A549 (cell line): Measurements from ENCODE around the gene PRKRIP1. TPM values are rescaled to one million over a fixed set of nuclear protein-coding genes. Genes with fewer than 3 reads are reported as not detected.

Experiments
- ATAC-seq, 2 experiments: fragments of 200-7000 bp in 1 of 2; fragments of >200 bp in 1 of 2; cut with Nextera tagmentation in 1 of 2; cut with Tn5 transposase in 1 of 2; 3 replicates each; pipeline versions ENCODE4 v1.8.0 to v1.9.1; 2018 to 2020; ENCODE audit warnings: mild to moderate bottlenecking in 1 of 2, moderate library complexity in 1 of 2
- CTCF ChIA-PET: fragments of 300-600 bp; sonication (Branson Sonifier 250); formaldehyde crosslinking; extraction: SDS; loops from one replicate; lab custom pipeline; 2021; ENCODE audit warnings: antibody characterized with exemption, inconsistent platforms; lab: Yijun Ruan, JAX
- POLR2A ChIA-PET: fragments of 350-600 bp; formaldehyde crosslinking; extraction: SDS; loops from one replicate; lab custom pipeline; 2021; ENCODE audit warnings: antibody characterized with exemption, inconsistent platforms; lab: Yijun Ruan, JAX
- DNase-seq, 2 experiments: peaks; one replicate each; pipeline versions ENCODE4 v3.0.0 to v3.0.0-alpha.2; 2011 to 2016; ENCODE audit warnings: low read depth in 1 of 2, low spot score in 1 of 2
- FAIRE-seq: peaks from 2 replicates; lab custom pipeline; 2011; peaks lifted over from hg19 to GRCh38; lab: Jason Lieb, UNC
- H3K27ac ChIP-seq, 2 experiments: fragments of >200 bp; sonication (Bioruptor Twin); formaldehyde crosslinking; 3 replicates each; pipeline ENCODE4 v1.5.1; 2016 to 2017
- H3K4me1 ChIP-seq: fragments of >200 bp; sonication (Bioruptor Twin); formaldehyde crosslinking; 3 replicates; pipeline ENCODE4 v1.6.1; 2016
- H3K4me2 ChIP-seq: fragments of >200 bp; sonication (Bioruptor Twin); formaldehyde crosslinking; 3 replicates; pipeline ENCODE4 v1.6.1; 2016
- H3K4me3 ChIP-seq: fragments of >200 bp; sonication (Bioruptor Twin); formaldehyde crosslinking; 3 replicates; pipeline ENCODE4 v1.5.1; 2016
- H3K9me3 ChIP-seq: fragments of >200 bp; sonication (Bioruptor Twin); formaldehyde crosslinking; 3 replicates; pipeline ENCODE4 v1.6.1; 2016
- BCL3 ChIP-seq: fragments of >200 bp; sonication (Bioruptor Twin); formaldehyde crosslinking; IDR thresholded peaks from 3 replicates; pipeline ENCODE4 v1.6.1; 2016
- CEBPB ChIP-seq, 2 experiments: fragments of >200 bp in 1 of 2; sonication (Bioruptor Twin) in 1 of 2; formaldehyde crosslinking in 1 of 2; IDR thresholded peaks; 2 replicates each; pipeline ENCODE4 v1.6.1; 2012 to 2016
- CHD2 ChIP-seq: fragments of 150-350 bp; IDR thresholded peaks from 2 replicates; pipeline ENCODE4 v1.6.1; 2014; ENCODE audit warnings: low read length; ENCODE audit not compliant: partially characterized antibody
- CHD4 ChIP-seq: fragments of 200-600 bp; sonication (generic); IDR thresholded peaks from 2 replicates; pipeline ENCODE4 v1.6.1; 2016; ENCODE audit warnings: antibody characterized with exemption, mild to moderate bottlenecking, borderline replicate concordance
- ELK1 ChIP-seq: fragments of 150-350 bp; IDR thresholded peaks from 2 replicates; pipeline ENCODE4 v1.6.1; 2014; ENCODE audit warnings: low read depth, mild to moderate bottlenecking, low read length
- EP300 ChIP-seq, 2 experiments: fragments of >200 bp; sonication (Bioruptor Twin); formaldehyde crosslinking; IDR thresholded peaks; 2 replicates in 1 of 2; 3 replicates in 1 of 2; pipeline ENCODE4 v1.6.1; 2016 to 2017
- ESRRA ChIP-seq: fragments of 150-350 bp; IDR thresholded peaks from 2 replicates; pipeline ENCODE4 v1.6.1; 2014; ENCODE audit warnings: mild to moderate bottlenecking, low read length, borderline replicate concordance
- GATA3 ChIP-seq: IDR thresholded peaks from 2 replicates; pipeline ENCODE4 v1.6.1; 2012; ENCODE audit warnings: borderline replicate concordance
- HES2 ChIP-seq: fragments of >200 bp; sonication (Bioruptor Twin); formaldehyde crosslinking; IDR thresholded peaks from 2 replicates; pipeline ENCODE4 v1.6.1; 2016
- HOXB5 ChIP-seq: fragments of 250-450 bp; sonication (Bioruptor Pico); IDR thresholded peaks from 2 replicates; pipeline ENCODE4 v1.5.0; 2020; ENCODE audit warnings: mild to moderate bottlenecking, moderate library complexity
- NFE2L2 ChIP-seq: fragments of 150-350 bp; conservative IDR thresholded peaks from 2 replicates; pipeline ENCODE4 v1.6.1; 2014; ENCODE audit warnings: low read length
- NPAS2 ChIP-seq: fragments of 250-450 bp; sonication (Bioruptor Pico); IDR thresholded peaks from 2 replicates; pipeline ENCODE4 v1.8.0; 2022; ENCODE audit warnings: mild to moderate bottlenecking, moderate library complexity, borderline replicate concordance
- PHF8 ChIP-seq: fragments of 200-600 bp; sonication (generic); IDR thresholded peaks from 2 replicates; pipeline ENCODE4 v1.6.1; 2016; ENCODE audit warnings: low read depth, mild to moderate bottlenecking, antibody characterized with exemption, moderate library complexity, borderline replicate concordance
- POLR2A ChIP-seq: IDR thresholded peaks from 2 replicates; pipeline ENCODE4 v1.6.1; 2012; ENCODE audit warnings: mild to moderate bottlenecking, low read length
- REST ChIP-seq: fragments of 200-600 bp; sonication (generic); IDR thresholded peaks from 2 replicates; pipeline ENCODE4 v1.6.1; 2016; ENCODE audit warnings: antibody characterized with exemption, mild to moderate bottlenecking, moderate library complexity
- RFX5 ChIP-seq: fragments of 450-650 bp; IDR thresholded peaks from 2 replicates; pipeline ENCODE4 v1.7.1; 2014; ENCODE audit warnings: antibody characterized with exemption, mild to moderate bottlenecking, moderate library complexity
- RNF2 ChIP-seq: fragments of 200-600 bp; sonication (generic); IDR thresholded peaks from 2 replicates; pipeline ENCODE4 v1.6.1; 2016; ENCODE audit warnings: low read depth, mild to moderate bottlenecking, antibody characterized with exemption, moderate library complexity, borderline replicate concordance
- SMC3 ChIP-seq: fragments of >200 bp; sonication (Bioruptor Twin); formaldehyde crosslinking; IDR thresholded peaks from 3 replicates; pipeline ENCODE4 v1.6.1; 2018; ENCODE audit warnings: inconsistent platforms
- TFCP2L1 ChIP-seq: fragments of 250-450 bp; sonication (Bioruptor Pico); IDR thresholded peaks from 2 replicates; pipeline ENCODE4 v1.5.0; 2021; ENCODE audit warnings: mild to moderate bottlenecking
- USF2 ChIP-seq: fragments of 450-650 bp; IDR thresholded peaks from 2 replicates; pipeline ENCODE4 v1.6.1; 2014; ENCODE audit warnings: antibody characterized with exemption
- ZC3H11A ChIP-seq: fragments of 450-650 bp; IDR thresholded peaks from 2 replicates; pipeline ENCODE4 v1.6.1; 2014; ENCODE audit warnings: antibody characterized with exemption, mild to moderate bottlenecking
- WGBS: methylation state at CpG from one replicate; pipeline ENCODE4 v1.1.6; 2017; ENCODE audit errors: missing lambda C conversion rate; 5-methylcytosine and 5-hydroxymethylcytosine counted together
- polyA plus RNA-seq, 4 experiments: library from polyadenylated mRNA; depleted of rRNA in 3 of 4; stranded (reverse); fragments of >200 nt; fragmentation: RNase III in 1 of 4; extraction: RNeasy Plus Mini Kit Qiagen cat#74134 plus additional on column Dnase treatment in 1 of 4; gene quantifications; 2 replicates in 3 of 4; 3 replicates in 1 of 4; pipeline ENCODE4 v1.2.3, GENCODE V29; 2011 to 2017

Gene PRKRIP1
- polyA plus RNA-seq, 2 of the 4 experiments (the other 2 are of a cell fraction) = 15.4 to 24.1 TPM

GRCh38 chr7:102468478-102469350 lies 72.6 kb downstream of the PRKRIP1 start (continued):
- no peak for TF ChIP-seq REST
- no peak for TF ChIP-seq USF2

- ChIA-PET CTCF (no interaction called here), POLR2A (no interaction called here)
- FAIRE-seq = no peak
- TF ChIP-seq CHD4 (no peak), RFX5 (no peak), ZC3H11A (no peak), CHD2 (no peak), GATA3 (no peak), ELK1 (no peak), NPAS2 (no peak), POLR2A (no peak), ESRRA (no peak), PHF8 (no peak), CEBPB (IDR thresholded peaks at IDR 0.05) (no peak), NFE2L2 (no peak), RNF2 (no peak), BCL3 (no peak), SMC3 (no peak), TFCP2L1 (CRISPR knock-in tag) (no peak), HES2 (no peak), EP300 (IDR thresholded peaks at IDR 0.05) (no peak), HOXB5 (CRISPR knock-in tag) (no peak), REST (no peak)
- Histone ChIP-seq H3K9me3 (no peaks in the 10 kb centered on the region), H3K4me2 (no peak overlapping the region), H3K4me3 (no peak overlapping the region), H3K27ac (no peak overlapping the region), H3K4me1 (0 out of 3 replicates have a peak, but pooled peaks cover 4% of the 10 kb centered on the region)
- WGBS = 90% methylated on average over 14 of the region's 24 CpGs
- ATAC-seq = no peak
- DNase-seq = no peak
Measured at GRCh38 chr7:102469351-102469971, 73.3 kb downstream of the PRKRIP1 start.
